Fibroblast of villous mesenchyme (primary cell): ENCODE data around the gene PSKH1. TPM values are rescaled to one million over a fixed set of nuclear protein-coding genes. Genes with fewer than 3 reads are reported as not detected.
"Not testable (repeated sequence)": the region's sequence is repeated elsewhere in the genome, so short reads cannot be mapped to it uniquely, and the experiment has no call there.

ENCODE experiments used
- DNase-seq: peaks from one replicate; pipeline ENCODE4 v3.0.0-alpha.2; 2010; ENCODE audit warnings: low read depth
- H3K4me3 ChIP-seq: 2 replicates; pipeline ENCODE4 v1.5.1; 2011; ENCODE audit warnings: low read depth, mild to moderate bottlenecking, low read length
- total RNA-seq: library from RNA; depleted of rRNA; stranded (reverse); fragments of >200 nt; gene quantifications from 2 replicates; pipeline ENCODE4 v1.2.3, GENCODE V29; 2012
- TF ChIP-seq, protein P1 (sequence below): IDR thresholded peaks from 2 replicates; pipeline ENCODE4 v1.5.1; 2012; ENCODE audit warnings: low read depth, mild to moderate bottlenecking, low read length; ENCODE audit not compliant: insufficient read depth

The PSKH1 gene
- total RNA-seq, 1 donor: 13.0 TPM

DNA sequence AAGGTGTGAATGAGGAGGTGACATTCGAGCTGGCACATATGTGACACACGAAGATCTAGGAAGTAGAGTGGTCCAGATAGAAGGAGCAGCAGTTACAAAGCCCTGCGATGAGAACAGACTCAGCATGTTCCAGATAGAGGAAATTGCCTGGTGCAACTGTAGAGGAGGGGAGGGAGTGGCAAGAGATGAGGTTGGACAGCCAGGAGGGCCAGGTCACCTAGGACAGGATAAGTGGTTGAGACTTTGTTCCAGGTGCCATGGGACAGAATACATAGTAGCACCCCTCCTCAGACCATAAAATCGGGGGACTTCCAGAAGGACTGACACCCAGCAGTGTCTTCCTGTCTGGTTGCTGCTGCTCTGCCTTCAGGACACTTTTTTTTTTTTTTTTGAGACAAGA, 34.6 kb upstream of the PSKH1 start:
- DNase-seq: no peak
- TF ChIP-seq, protein P1, sequence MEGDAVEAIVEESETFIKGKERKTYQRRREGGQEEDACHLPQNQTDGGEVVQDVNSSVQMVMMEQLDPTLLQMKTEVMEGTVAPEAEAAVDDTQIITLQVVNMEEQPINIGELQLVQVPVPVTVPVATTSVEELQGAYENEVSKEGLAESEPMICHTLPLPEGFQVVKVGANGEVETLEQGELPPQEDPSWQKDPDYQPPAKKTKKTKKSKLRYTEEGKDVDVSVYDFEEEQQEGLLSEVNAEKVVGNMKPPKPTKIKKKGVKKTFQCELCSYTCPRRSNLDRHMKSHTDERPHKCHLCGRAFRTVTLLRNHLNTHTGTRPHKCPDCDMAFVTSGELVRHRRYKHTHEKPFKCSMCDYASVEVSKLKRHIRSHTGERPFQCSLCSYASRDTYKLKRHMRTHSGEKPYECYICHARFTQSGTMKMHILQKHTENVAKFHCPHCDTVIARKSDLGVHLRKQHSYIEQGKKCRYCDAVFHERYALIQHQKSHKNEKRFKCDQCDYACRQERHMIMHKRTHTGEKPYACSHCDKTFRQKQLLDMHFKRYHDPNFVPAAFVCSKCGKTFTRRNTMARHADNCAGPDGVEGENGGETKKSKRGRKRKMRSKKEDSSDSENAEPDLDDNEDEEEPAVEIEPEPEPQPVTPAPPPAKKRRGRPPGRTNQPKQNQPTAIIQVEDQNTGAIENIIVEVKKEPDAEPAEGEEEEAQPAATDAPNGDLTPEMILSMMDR: no peak
- H3K4me3 ChIP-seq: no peak overlapping the region

DNA sequence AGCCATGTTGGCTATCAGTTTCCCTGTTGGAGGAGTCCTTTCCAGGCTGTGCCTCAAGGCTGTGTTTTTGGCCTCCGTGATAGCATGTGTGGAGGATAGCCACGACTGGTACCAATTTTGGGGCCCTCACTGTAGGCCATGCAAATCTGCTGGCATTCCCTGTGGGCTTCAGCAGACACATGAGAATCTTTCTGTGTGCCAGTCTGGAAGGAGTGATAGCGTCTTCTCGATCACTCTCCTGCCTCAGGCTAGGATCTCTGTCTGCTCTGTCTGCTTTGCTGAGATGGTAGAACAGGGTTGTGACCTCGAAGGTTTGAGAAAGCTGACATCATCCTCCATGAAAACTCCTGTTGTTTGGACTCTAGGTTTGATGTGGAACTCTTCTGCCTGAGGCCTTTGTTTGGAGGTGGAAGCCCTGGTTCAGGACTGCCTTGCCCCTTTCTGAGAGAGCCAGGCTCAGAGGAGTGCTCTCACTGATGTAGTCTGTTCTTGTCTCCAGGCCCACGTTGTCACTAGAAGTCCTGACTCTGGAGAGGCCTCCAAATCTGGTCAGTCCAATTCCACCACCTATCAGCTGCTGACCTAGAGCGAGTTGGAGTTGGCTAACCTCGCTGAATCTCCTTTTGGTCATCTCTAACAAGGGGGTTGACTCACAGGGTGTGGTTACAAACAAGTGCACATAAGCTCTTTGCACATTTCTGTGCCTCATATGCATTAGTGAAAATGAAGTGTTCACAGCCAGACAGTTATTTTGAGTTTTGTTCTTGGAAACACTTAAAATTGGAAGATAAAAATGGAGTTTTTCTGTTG, 32.3 kb upstream of the PSKH1 start:
- peak; percentile 61 for DNase-seq
- H3K4me3 ChIP-seq: no peak overlapping the region
- TF ChIP-seq, protein P1: no peak

DNA sequence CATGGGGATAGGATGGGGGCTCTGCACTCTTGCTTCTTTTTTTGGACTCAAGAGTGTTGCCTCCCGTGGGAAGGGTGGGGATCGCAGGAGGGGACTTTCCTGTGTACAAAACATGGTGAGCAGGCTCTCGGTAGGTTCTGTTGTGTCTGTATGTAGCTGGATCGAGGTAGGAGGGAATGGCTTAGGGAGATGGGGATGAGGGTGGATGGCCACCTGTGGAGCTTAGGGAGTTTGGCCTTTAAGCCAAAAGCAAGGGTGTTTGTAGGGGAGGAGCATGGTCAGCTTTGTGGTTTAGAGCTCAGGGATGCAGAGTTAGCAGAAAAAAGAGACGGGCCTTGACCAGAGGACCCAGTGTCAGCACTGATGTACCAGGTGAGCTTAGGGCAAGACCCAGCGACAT, 31.2 kb upstream of the PSKH1 start:
- no peak for DNase-seq
- TF ChIP-seq, protein P1: no peak
- no peak overlapping the region for H3K4me3 ChIP-seq

DNA sequence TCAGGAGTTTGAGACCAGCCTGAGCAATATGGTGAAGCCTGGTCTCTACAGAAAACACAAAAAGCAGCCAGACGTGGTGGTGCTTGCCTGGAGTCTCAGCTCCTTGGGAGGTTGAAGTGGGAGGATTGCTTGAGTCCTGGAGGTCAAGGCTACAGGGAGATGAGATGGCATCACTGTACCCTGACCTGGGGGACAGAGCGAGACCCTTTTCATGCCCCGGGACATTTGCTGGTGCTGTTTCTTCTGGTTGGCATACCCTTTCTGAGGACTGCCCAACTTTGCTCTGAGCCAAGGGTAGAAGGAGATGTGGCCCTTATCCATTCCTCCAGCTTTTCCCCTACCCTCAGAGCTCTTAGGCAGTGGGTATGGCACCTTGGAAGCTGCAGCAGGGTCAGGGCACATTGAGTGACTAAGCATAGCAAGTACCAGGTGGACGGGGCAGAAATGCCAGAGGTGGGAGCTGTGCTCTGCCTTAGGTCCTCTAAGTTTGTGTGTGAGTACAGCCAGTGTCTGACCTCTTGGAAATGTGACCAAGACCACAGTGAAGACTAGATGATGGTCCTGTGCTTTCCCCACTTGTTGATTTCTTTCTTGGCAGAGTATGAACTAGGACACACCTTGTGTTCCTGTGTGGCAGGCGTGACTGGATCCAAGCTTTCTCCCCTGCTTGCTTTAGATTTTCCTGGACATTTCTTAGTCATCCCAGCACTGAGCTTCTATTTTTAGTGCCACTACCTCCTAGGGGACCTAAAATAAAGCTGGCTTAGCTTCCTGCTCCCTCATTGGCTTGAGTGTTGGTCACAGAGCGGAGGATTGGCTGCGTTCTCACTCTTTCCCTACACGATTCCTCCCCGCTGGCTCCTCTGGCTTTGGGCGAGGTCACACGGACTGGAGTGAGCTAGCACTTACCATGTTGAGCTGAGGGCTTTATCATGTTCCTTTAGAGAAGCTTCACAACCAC, 30.2 kb upstream of the PSKH1 start:
- DNase-seq: peak; percentile 64
- no peak overlapping the region for H3K4me3 ChIP-seq
- TF ChIP-seq, protein P1: no peak

DNA sequence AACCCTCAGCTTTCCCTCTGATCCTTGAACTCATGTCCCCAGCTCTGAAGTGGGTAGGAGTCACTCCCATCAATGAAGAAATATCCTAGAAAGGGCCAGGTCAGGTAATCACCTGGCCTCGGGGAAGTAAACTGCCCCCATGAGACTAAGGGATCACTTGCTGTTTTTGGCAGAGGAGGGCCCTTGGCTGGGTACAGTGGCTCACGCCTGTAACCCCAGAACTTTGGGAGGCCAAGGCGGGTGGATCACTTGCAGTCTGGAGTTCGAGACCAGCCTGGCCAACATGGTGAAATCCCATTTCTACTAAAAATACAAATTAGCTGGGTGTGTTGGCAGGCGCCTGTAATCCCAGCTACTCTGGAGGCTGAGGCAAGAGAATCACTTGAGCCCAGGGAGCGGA, 29.0 kb upstream of the PSKH1 start:
- DNase-seq: not testable (repeated sequence)

DNA sequence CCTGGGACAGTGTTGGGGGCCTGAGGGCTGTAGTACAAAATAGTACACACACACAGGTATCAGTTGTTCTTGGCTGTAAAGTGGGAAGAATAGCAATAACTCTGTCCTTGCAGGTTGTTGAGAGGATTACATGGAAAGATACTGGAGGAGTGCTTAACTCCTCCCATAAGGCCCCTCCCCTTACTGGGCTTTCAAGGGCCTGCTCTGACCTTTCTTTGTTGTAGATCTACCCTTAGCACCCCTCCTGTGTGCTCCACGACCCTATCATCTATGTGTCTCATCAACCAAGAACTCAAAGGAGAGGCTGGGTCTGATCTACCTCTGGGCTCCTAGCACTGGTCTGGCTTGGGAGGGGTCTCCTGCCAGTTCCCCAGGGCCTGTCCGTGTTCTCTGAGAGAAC, 28.5 kb upstream of the PSKH1 start:
- H3K4me3 ChIP-seq: no peak overlapping the region
- DNase-seq: no peak
- TF ChIP-seq, protein P1: no peak

More for the DNA sequence above, 29.0 kb upstream of the PSKH1 start:
- H3K4me3 ChIP-seq: not testable (repeated sequence)

DNA sequence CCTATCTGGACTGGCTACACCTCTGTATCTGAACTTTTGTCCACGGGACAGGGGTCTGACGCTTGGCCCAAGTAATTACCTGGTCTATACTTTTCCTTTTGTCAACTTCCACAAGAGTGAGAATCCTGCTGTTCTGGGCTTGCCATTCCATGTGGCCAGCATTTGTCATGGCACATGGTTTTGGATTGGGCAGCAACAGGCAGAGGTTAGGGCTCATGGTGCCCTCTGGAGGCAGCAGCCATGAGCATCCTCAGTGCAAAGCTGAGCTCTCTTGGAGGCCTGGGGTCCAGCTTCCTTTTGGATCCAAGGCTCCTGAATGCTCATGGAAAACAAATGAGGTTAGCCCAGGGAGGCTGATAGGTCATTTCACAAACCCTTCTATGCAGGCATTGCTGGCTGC, 27.7 kb upstream of the PSKH1 start:
- H3K4me3 ChIP-seq: no peak overlapping the region
- TF ChIP-seq, protein P1: peak; percentile 55
- DNase-seq: peak; percentile 57
